Neural cell (in vitro differentiated cells): Measurements from ENCODE around the gene ZNF391. TPM values are rescaled to one million over a fixed set of nuclear protein-coding genes. Genes with fewer than 3 reads are reported as not detected.
"Not testable (repeated sequence)": the region's sequence is repeated elsewhere in the genome, so short reads cannot be mapped to it uniquely, and the experiment has no call there.

ENCODE experiments used
- H2AFZ ChIP-seq: fragments of 200-600, 300-800 bp; sonication (generic), shearing (Covaris generic); 2 replicates; pipeline ENCODE4 v1.6.0; 2014; ENCODE audit warnings: low read depth, mild to moderate bottlenecking, antibody characterized with exemption, low read length, moderate library complexity
- H3F3A ChIP-seq: fragments of 200-600 bp; shearing (Covaris generic); 2 replicates; pipeline ENCODE4 v1.6.1; 2016; ENCODE audit warnings: mild to moderate bottlenecking, moderate library complexity, mixed read lengths, antibody characterized with exemption, low read length; ENCODE audit not compliant: insufficient read depth, poor library complexity, severe bottlenecking
- H3K27ac ChIP-seq: fragments of 200-600, 300-800 bp; sonication (generic), shearing (Covaris generic); 2 replicates; pipeline ENCODE4 v1.5.1; 2014; ENCODE audit warnings: mild to moderate bottlenecking, low read length, moderate library complexity
- H3K27me3 ChIP-seq: fragments of 300-800, 200-600 bp; sonication (generic), shearing (Covaris generic); 2 replicates; pipeline ENCODE4 v1.6.0; 2014; ENCODE audit warnings: mild to moderate bottlenecking, low read depth, low read length, moderate library complexity; ENCODE audit not compliant: insufficient read depth
- H3K36me3 ChIP-seq: fragments of 300-800, 200-600 bp; sonication (generic), shearing (Covaris generic); 2 replicates; pipeline ENCODE4 v1.5.1; 2014; ENCODE audit warnings: mild to moderate bottlenecking, antibody characterized with exemption, low read length, moderate library complexity; ENCODE audit not compliant: insufficient read depth
- H3K4me2 ChIP-seq: fragments of 300-800, 200-600 bp; sonication (generic), shearing (Covaris generic); 2 replicates; pipeline ENCODE4 v1.6.0; 2014; ENCODE audit warnings: mild to moderate bottlenecking, low read length
- H3K4me3 ChIP-seq: fragments of 300-800, 200-600 bp; sonication (generic), shearing (Covaris generic); 2 replicates; pipeline ENCODE4 v1.5.1; 2014; ENCODE audit warnings: mild to moderate bottlenecking, low read length, moderate library complexity
- H3K79me2 ChIP-seq: fragments of 200-600 bp; shearing (Covaris generic); replicated peaks from 2 replicates; pipeline ENCODE4 v1.6.0; 2014; ENCODE audit warnings: mild to moderate bottlenecking, low read length, moderate library complexity; ENCODE audit not compliant: insufficient read depth
- H3K9ac ChIP-seq: fragments of 300-800, 200-600 bp; sonication (generic), shearing (Covaris generic); 2 replicates; pipeline ENCODE4 v1.6.1; 2016; ENCODE audit warnings: mild to moderate bottlenecking, low read length, mixed read lengths
- H3K9me2 ChIP-seq: fragments of 200-600 bp; shearing (Covaris generic); 2 replicates; pipeline ENCODE4 v1.6.1; 2016; ENCODE audit warnings: mild to moderate bottlenecking, low read length, mixed read lengths; ENCODE audit not compliant: insufficient read depth
- H3K9me3 ChIP-seq: fragments of 200-600, 300-800 bp; sonication (generic), shearing (Covaris generic); 2 replicates; pipeline ENCODE4 v1.6.1; 2016; ENCODE audit warnings: mild to moderate bottlenecking, mixed run types, low read length, moderate library complexity, mixed read lengths
- H4K20me1 ChIP-seq: fragments of 200-600 bp; shearing (Covaris generic); 2 replicates; pipeline ENCODE4 v1.6.1; 2016; ENCODE audit warnings: mild to moderate bottlenecking, mixed run types; ENCODE audit not compliant: insufficient read depth
- EP300 ChIP-seq: fragments of 450-650 bp; conservative IDR thresholded peaks from 2 replicates; pipeline ENCODE4 v1.6.1; 2014; ENCODE audit warnings: antibody characterized with exemption, mild to moderate bottlenecking, moderate library complexity; ENCODE audit not compliant: poor library complexity, severe bottlenecking
- EZH2 ChIP-seq: fragments of 200-600, 300-800 bp; shearing (Covaris generic), sonication (generic); IDR thresholded peaks from 2 replicates; pipeline ENCODE4 v1.6.1; 2014; ENCODE audit warnings: antibody characterized with exemption, low read length, borderline replicate concordance, mild to moderate bottlenecking; ENCODE audit not compliant: insufficient read depth, poor library complexity, severe bottlenecking
- MXI1 ChIP-seq: fragments of 450-650 bp; conservative IDR thresholded peaks from 2 replicates; pipeline ENCODE4 v1.6.1; 2014; ENCODE audit warnings: antibody characterized with exemption, mild to moderate bottlenecking; ENCODE audit not compliant: poor library complexity, severe bottlenecking
- POLR2AphosphoS5 ChIP-seq: IDR thresholded peaks from 2 replicates; pipeline ENCODE4 v1.6.1; 2012
- RAD21 ChIP-seq: fragments of 450-650 bp; conservative IDR thresholded peaks from 2 replicates; pipeline ENCODE4 v1.6.1; 2014; ENCODE audit warnings: antibody characterized with exemption, mild to moderate bottlenecking, moderate library complexity
- SMC3 ChIP-seq: fragments of 450-650 bp; conservative IDR thresholded peaks from 2 replicates; pipeline ENCODE4 v1.6.1; 2014; ENCODE audit warnings: antibody characterized with exemption, mild to moderate bottlenecking, moderate library complexity; ENCODE audit not compliant: poor library complexity
- TAF1 ChIP-seq: IDR thresholded peaks from 2 replicates; pipeline ENCODE4 v1.6.1; 2012; ENCODE audit warnings: low read depth
- polyA plus RNA-seq: library from polyadenylated mRNA; depleted of rRNA; stranded (reverse); fragments of >200 nt; gene quantifications from 2 replicates; pipeline ENCODE4 v1.2.3, GENCODE V29; 2014
- TF ChIP-seq, protein P1 (sequence below): IDR thresholded peaks from 2 replicates; pipeline ENCODE4 v1.6.1; 2012; ENCODE audit warnings: borderline replicate concordance
- TF ChIP-seq, protein P2 (sequence below): fragments of 450-650 bp; IDR thresholded peaks from 2 replicates; pipeline ENCODE4 v1.5.1; 2014; ENCODE audit warnings: antibody characterized with exemption, mild to moderate bottlenecking, moderate library complexity; ENCODE audit not compliant: poor library complexity, severe bottlenecking

Gene ZNF391
- polyA plus RNA-seq, 1 donor from 2014 or later: 2.9 TPM

DNA sequence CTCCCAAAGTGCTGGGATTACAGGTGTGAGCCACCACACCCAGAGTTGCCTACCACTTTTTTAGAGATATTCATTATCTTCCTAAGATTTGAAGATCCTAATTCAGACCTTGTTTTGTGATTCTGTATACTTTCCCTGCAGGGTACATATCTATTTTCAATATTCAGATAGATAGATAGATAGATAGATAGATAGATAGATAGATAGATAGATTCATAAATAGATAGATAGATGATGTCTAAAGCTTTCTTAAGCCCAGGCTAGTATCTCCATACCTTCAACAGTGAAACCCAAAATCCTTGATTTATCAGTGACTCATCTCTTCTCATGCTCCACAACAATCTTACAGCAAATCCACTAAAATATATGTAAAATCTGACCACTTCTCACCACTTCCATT is 30.8 kb downstream of the ZNF391 start:
- Histone ChIP-seq H4K20me1 (no peaks in the 10 kb centered on the region), H2AFZ (no peak overlapping the region), H3K36me3 (no peaks in the 10 kb centered on the region), H3K9me3 (no peaks in the 10 kb centered on the region), H3K4me3 (no peak overlapping the region), H3F3A (no peaks in the 10 kb centered on the region), H3K79me2 (no peaks in the 10 kb centered on the region), H3K9ac (no peak overlapping the region), H3K9me2 (no peaks in the 10 kb centered on the region), H3K27me3 (no peaks in the 10 kb centered on the region), H3K4me2 (no peak overlapping the region), H3K27ac (no peak overlapping the region)
- TF ChIP-seq SMC3 (no peak), RAD21 (no peak), MXI1 (no peak), TAF1 (no peak), POLR2AphosphoS5 (no peak), EZH2 (no peak), EP300 (no peak)
- TF ChIP-seq, protein P1, sequence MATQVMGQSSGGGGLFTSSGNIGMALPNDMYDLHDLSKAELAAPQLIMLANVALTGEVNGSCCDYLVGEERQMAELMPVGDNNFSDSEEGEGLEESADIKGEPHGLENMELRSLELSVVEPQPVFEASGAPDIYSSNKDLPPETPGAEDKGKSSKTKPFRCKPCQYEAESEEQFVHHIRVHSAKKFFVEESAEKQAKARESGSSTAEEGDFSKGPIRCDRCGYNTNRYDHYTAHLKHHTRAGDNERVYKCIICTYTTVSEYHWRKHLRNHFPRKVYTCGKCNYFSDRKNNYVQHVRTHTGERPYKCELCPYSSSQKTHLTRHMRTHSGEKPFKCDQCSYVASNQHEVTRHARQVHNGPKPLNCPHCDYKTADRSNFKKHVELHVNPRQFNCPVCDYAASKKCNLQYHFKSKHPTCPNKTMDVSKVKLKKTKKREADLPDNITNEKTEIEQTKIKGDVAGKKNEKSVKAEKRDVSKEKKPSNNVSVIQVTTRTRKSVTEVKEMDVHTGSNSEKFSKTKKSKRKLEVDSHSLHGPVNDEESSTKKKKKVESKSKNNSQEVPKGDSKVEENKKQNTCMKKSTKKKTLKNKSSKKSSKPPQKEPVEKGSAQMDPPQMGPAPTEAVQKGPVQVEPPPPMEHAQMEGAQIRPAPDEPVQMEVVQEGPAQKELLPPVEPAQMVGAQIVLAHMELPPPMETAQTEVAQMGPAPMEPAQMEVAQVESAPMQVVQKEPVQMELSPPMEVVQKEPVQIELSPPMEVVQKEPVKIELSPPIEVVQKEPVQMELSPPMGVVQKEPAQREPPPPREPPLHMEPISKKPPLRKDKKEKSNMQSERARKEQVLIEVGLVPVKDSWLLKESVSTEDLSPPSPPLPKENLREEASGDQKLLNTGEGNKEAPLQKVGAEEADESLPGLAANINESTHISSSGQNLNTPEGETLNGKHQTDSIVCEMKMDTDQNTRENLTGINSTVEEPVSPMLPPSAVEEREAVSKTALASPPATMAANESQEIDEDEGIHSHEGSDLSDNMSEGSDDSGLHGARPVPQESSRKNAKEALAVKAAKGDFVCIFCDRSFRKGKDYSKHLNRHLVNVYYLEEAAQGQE: no peak
- TF ChIP-seq, protein P2, sequence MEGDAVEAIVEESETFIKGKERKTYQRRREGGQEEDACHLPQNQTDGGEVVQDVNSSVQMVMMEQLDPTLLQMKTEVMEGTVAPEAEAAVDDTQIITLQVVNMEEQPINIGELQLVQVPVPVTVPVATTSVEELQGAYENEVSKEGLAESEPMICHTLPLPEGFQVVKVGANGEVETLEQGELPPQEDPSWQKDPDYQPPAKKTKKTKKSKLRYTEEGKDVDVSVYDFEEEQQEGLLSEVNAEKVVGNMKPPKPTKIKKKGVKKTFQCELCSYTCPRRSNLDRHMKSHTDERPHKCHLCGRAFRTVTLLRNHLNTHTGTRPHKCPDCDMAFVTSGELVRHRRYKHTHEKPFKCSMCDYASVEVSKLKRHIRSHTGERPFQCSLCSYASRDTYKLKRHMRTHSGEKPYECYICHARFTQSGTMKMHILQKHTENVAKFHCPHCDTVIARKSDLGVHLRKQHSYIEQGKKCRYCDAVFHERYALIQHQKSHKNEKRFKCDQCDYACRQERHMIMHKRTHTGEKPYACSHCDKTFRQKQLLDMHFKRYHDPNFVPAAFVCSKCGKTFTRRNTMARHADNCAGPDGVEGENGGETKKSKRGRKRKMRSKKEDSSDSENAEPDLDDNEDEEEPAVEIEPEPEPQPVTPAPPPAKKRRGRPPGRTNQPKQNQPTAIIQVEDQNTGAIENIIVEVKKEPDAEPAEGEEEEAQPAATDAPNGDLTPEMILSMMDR: no peak

DNA sequence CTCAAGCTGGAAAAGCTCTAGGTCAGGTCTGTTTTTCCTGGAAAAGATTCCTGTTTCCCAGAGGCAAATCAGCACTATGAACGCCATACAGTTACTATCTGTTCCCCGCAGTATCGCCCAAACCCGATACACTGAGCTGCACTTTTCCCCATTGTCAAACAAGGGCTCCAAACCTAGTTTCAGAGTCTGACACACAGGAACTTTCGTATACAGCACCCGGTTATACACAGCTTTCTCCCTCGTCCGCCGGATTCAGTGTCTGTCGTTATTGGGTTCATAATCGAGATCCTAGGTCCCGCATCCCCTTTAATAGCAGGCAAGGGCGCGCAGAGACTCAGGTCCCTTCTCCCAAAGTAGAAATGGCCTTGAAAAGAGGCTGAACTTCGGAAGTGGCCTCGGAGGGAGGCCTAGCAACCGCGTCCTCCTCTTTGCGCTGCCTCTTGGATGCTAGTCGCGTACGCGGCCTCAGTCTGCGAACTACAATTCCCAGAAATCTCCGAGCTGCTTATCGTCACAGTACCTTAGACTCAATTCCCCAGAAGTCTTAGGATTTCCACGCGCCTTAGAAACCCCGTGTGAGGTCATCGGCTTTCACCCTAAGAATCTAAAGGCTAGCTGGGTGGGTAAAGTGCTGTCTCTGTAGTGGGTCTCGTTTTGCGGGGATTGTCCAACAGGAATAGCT is 34.2 kb downstream of the ZNF391 start:
- Histone ChIP-seq H3K36me3 (no peaks in the 10 kb centered on the region), H3K79me2 (no peaks in the 10 kb centered on the region), H3K9me2 (no peaks in the 10 kb centered on the region), H3K4me3 (no peak overlapping the region), H4K20me1 (no peaks in the 10 kb centered on the region), H3K9me3 (no peaks in the 10 kb centered on the region), H3F3A (no peaks in the 10 kb centered on the region), H3K9ac (no peak overlapping the region), H2AFZ (no peak overlapping the region), H3K4me2 (no peak overlapping the region), H3K27ac (no peak overlapping the region), H3K27me3 (no peaks in the 10 kb centered on the region)
- TF ChIP-seq MXI1 (no peak), RAD21 (no peak), EZH2 (no peak), POLR2AphosphoS5 (no peak), TAF1 (no peak), EP300 (no peak), SMC3 (no peak)
- TF ChIP-seq, protein P2: no peak
- TF ChIP-seq, protein P1: no peak

DNA sequence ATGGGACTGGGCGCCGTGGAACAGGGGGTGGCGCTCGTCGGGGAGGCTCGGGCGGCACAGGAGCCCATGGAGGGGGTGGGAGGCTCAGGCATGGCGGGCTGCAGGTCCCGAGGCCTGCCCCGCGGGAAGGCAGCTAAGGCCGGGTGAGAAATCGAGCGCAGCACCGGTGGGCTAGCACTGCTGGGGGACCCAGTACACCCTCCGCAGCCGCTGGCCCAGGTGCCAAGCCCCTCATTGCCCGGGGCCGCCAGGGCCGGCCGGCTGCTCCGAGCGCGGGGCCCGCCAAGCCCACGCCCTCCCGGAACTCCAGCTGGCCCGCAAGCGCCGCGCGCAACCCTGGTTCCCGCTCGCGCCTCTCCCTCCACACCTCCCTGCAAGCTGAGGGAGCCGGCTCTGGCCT is 36.3 kb downstream of the ZNF391 start:
- not testable (repeated sequence) for H3K9me2 ChIP-seq, H3K36me3 ChIP-seq, H3K9me3 ChIP-seq, H2AFZ ChIP-seq, H3K4me2 ChIP-seq, H3F3A ChIP-seq, H4K20me1 ChIP-seq, H3K27me3 ChIP-seq, H3K79me2 ChIP-seq, H3K9ac ChIP-seq, H3K27ac ChIP-seq, H3K4me3 ChIP-seq
